DOHH2 (cell line): Measurements from ENCODE around the gene SPACA7.

ENCODE experiments used
- H3F3A ChIP-seq: fragments of 200-600 bp; sonication (generic), shearing (Covaris generic); 2 replicates; pipeline ENCODE4 v1.6.0; 2016; ENCODE audit warnings: antibody characterized with exemption, mild to moderate bottlenecking; ENCODE audit not compliant: control insufficient read depth, insufficient read depth
- H3K27ac ChIP-seq: fragments of 200-600 bp; sonication (generic); 2 replicates; pipeline ENCODE4 v1.5.1; 2014; ENCODE audit warnings: low read depth, mild to moderate bottlenecking, low read length, moderate library complexity
- H3K27me3 ChIP-seq: fragments of 200-600 bp; sonication (generic); 2 replicates; pipeline ENCODE4 v1.6.1; 2014; ENCODE audit warnings: mild to moderate bottlenecking, low read length, mixed read lengths; ENCODE audit not compliant: control insufficient read depth
- H3K36me3 ChIP-seq: fragments of 200-600 bp; sonication (generic); 2 replicates; pipeline ENCODE4 v1.6.1; 2014; ENCODE audit warnings: mild to moderate bottlenecking, low read length, moderate library complexity, mixed read lengths; ENCODE audit not compliant: control insufficient read depth
- H3K4me1 ChIP-seq: fragments of 200-600 bp; sonication (generic); 2 replicates; pipeline ENCODE4 v1.6.1; 2014; ENCODE audit warnings: mild to moderate bottlenecking, low read length, mixed read lengths; ENCODE audit not compliant: control insufficient read depth
- H3K4me2 ChIP-seq: fragments of 200-600 bp; sonication (generic); 2 replicates; pipeline ENCODE4 v1.6.0; 2014; ENCODE audit warnings: mild to moderate bottlenecking, low read length, moderate library complexity
- H3K4me3 ChIP-seq: fragments of 200-600 bp; sonication (generic); 2 replicates; pipeline ENCODE4 v1.5.1; 2014; ENCODE audit warnings: mild to moderate bottlenecking, low read length, mixed read lengths
- H3K79me2 ChIP-seq: fragments of 200-600 bp; sonication (generic); 2 replicates; pipeline ENCODE4 v1.6.1; 2014; ENCODE audit warnings: mild to moderate bottlenecking, low read length, mixed read lengths; ENCODE audit not compliant: control insufficient read depth
- H3K9me2 ChIP-seq: fragments of 200-600 bp; sonication (generic); replicated peaks from 2 replicates; pipeline ENCODE4 v1.6.1; 2014; ENCODE audit warnings: mild to moderate bottlenecking, low read length, mixed read lengths; ENCODE audit not compliant: control insufficient read depth
- H3K9me3 ChIP-seq: fragments of 200-600 bp; sonication (generic); 2 replicates; pipeline ENCODE4 v1.6.1; 2014; ENCODE audit warnings: antibody characterized with exemption, low read length, mixed read lengths; ENCODE audit not compliant: control insufficient read depth, insufficient read depth
- H4K20me1 ChIP-seq: fragments of 200-600 bp; sonication (generic); 2 replicates; pipeline ENCODE4 v1.6.0; 2014; ENCODE audit warnings: low read depth, mild to moderate bottlenecking, antibody characterized with exemption, low read length, moderate library complexity; ENCODE audit not compliant: control insufficient read depth, insufficient read depth
- EZH2phosphoT487 ChIP-seq: fragments of 200-600 bp; sonication (generic); IDR thresholded peaks from 2 replicates; pipeline ENCODE4 v1.6.1; 2017; ENCODE audit warnings: borderline replicate concordance, mild to moderate bottlenecking, antibody characterized with exemption, low read length, moderate library complexity, mixed read lengths
- TF ChIP-seq, protein P1 (sequence below): fragments of 200-600 bp; sonication (generic); IDR thresholded peaks from one replicate; pipeline ENCODE4 v1.5.1; 2014; ENCODE audit warnings: antibody characterized with exemption, mild to moderate bottlenecking, low read depth, low read length; ENCODE audit not compliant: poor library complexity, severe bottlenecking

SPACA7 gene

DNA sequence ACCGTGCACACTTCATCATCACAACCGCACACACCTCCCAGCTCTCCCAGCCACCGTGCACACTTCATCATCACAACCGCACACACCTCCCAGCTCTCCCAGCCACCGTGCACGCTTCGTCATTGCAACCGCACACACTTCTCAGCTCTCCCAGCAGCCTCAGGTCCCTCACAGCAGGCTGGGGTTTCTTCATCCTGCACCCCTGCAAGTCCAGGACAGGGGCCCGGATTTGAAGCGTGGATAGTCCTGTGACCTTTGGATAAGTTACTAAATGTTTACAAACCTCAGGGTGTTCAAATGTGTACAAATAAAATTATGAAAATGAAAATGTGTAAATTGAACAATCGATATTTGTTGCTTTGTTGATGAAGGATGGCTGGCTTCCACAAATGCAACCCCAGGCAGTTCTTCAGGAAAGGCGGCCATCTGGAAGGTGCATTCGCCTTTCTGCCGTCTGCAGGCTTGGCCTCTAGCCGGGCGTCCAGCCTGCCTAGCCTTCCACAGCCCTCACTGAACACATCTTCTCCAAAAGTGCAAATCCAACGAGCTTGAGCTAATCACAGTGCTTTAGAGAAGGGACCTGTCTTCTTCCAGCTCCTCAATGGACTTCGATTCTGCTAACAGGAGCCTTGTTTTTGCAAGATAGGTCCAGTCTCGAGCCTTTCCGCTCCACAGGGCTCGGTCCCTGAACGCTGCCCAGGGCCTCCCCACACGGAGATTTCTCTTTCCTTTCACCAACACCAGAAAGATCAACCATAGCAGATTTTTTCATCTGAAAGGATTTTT, 74.2 kb downstream of the SPACA7 start:
- no peaks in the 10 kb centered on the region for H3K27me3 ChIP-seq
- H3K79me2 ChIP-seq, result no peaks in the 10 kb centered on the region
- no peak overlapping the region for H3K4me2 ChIP-seq
- no peak overlapping the region for H3K27ac ChIP-seq
- H3K9me2 ChIP-seq, result no peaks in the 10 kb centered on the region
- no peaks in the 10 kb centered on the region for H3F3A ChIP-seq
- no peak overlapping the region for H3K4me3 ChIP-seq
- H4K20me1 ChIP-seq, result no peaks in the 10 kb centered on the region
- no peaks in the 10 kb centered on the region for H3K9me3 ChIP-seq
- H3K4me1 ChIP-seq, result no peaks in the 10 kb centered on the region
- H3K36me3 ChIP-seq, result no peaks in the 10 kb centered on the region
- TF ChIP-seq EZH2phosphoT487, result no peak
- TF ChIP-seq, protein P1, sequence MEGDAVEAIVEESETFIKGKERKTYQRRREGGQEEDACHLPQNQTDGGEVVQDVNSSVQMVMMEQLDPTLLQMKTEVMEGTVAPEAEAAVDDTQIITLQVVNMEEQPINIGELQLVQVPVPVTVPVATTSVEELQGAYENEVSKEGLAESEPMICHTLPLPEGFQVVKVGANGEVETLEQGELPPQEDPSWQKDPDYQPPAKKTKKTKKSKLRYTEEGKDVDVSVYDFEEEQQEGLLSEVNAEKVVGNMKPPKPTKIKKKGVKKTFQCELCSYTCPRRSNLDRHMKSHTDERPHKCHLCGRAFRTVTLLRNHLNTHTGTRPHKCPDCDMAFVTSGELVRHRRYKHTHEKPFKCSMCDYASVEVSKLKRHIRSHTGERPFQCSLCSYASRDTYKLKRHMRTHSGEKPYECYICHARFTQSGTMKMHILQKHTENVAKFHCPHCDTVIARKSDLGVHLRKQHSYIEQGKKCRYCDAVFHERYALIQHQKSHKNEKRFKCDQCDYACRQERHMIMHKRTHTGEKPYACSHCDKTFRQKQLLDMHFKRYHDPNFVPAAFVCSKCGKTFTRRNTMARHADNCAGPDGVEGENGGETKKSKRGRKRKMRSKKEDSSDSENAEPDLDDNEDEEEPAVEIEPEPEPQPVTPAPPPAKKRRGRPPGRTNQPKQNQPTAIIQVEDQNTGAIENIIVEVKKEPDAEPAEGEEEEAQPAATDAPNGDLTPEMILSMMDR, result no peak

DNA sequence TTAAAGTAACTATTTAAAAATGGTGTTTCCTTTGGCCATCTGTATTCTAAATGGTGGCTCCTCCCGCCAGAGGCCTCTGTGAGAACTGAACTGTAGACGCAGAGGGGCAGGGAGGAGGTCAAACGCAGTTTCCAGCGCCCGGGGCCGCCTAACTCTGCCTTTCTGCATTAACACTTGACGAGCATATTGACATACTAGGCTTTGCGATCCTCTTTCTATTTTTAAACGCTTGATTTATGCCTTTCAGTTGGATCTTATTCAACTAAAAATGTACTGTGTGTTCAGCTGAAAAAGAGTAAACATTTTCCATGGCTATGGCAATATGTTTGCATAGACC, 74.7 kb downstream of the SPACA7 start:
- Histone ChIP-seq H3K27ac (no peak overlapping the region), H3K36me3 (no peaks in the 10 kb centered on the region), H3K4me3 (no peak overlapping the region), H3K9me2 (no peaks in the 10 kb centered on the region), H3F3A (no peaks in the 10 kb centered on the region), H3K79me2 (no peaks in the 10 kb centered on the region), H4K20me1 (no peaks in the 10 kb centered on the region), H3K27me3 (no peaks in the 10 kb centered on the region), H3K9me3 (no peaks in the 10 kb centered on the region), H3K4me1 (no peaks in the 10 kb centered on the region), H3K4me2 (no peak overlapping the region)
- no peak for TF ChIP-seq EZH2phosphoT487
- TF ChIP-seq, protein P1, result no peak

DNA sequence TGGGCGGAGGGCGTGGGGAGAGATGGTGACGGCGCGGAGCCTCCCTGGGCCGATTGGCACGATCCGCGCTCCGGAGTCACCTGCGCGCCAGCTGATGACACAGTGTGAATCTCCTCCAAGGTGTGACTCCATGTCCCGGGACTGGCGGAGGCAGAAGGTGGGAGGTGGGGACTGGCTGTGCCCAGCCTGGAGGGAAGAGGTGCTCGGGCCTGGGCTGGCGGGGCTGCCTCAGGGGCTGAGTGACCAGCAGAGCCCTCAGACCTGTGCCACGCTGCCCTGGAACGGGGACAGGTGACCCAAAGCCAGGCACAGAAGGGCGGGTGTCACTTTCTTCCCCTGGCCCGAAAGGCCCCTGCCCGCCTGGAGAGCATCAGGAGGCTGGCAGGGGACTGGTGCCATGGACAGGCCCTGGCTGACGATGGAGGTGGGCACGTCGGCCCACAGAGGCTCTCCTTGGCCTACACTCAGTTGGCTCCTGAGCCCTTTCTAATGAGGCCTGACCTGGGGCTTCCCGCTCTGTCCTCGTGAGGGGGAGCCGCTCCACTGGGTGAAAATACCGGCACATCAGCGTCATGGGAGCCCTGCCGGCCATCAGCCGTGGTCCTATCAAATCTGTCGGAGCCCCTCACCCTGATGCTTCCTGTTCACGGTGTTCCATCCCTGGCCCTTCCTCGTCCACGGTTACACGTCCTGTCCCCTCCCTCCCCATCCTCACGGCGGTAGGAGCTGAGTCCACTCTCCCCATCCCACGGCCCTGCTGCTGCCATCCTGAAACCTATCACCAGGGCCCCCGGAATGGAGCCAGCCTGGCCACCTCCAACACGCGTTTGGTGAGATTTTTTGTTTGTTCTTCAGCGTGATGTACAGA, 75.6 kb downstream of the SPACA7 start:
- TF ChIP-seq, protein P1, result no peak
- no peak for TF ChIP-seq EZH2phosphoT487
- Histone ChIP-seq H3K9me2 (no peaks in the 10 kb centered on the region), H3K36me3 (no peaks in the 10 kb centered on the region), H3K4me2 (no peak overlapping the region), H3K9me3 (no peaks in the 10 kb centered on the region), H3K4me3 (no peak overlapping the region), H3K79me2 (no peaks in the 10 kb centered on the region), H4K20me1 (no peaks in the 10 kb centered on the region), H3K27me3 (no peaks in the 10 kb centered on the region), H3F3A (no peaks in the 10 kb centered on the region), H3K27ac (no peak overlapping the region), H3K4me1 (no peaks in the 10 kb centered on the region)
